K562 (cell line): ENCODE results near the gene AIDA. TPM values are rescaled to one million over a fixed set of nuclear protein-coding genes. Genes with fewer than 3 reads are reported as not detected.
A peak's percentile ranks its signal among the peaks of the same experiment; 100 is the strongest.

Experiments used
- BCOR ChIP-seq: fragments of 450-650 bp; IDR thresholded peaks from 2 replicates; pipeline ENCODE4 v1.6.1; 2016
- BRD4 ChIP-seq: fragments of 200-600 bp; sonication (generic); IDR thresholded peaks from 2 replicates; pipeline ENCODE4 v1.6.1; 2017; ENCODE audit warnings: inconsistent platforms
- CBFB ChIP-seq: sonication (generic); formaldehyde crosslinking; IDR thresholded peaks from 2 replicates; pipeline ENCODE4 v1.4.0; 2020; ENCODE audit warnings: mild to moderate bottlenecking, missing genetic modification reagents
- KAT2B ChIP-seq: IDR thresholded peaks from one replicate; pipeline ENCODE4 v1.6.1; 2012; ENCODE audit warnings: low read depth, mild to moderate bottlenecking, control low read depth, inconsistent platforms, low read length, moderate library complexity
- KDM5B ChIP-seq: fragments of 200-600 bp; sonication (generic); IDR thresholded peaks from 2 replicates; pipeline ENCODE4 v1.6.1; 2012; ENCODE audit warnings: low read depth, mild to moderate bottlenecking, moderate library complexity, low read length, control low read depth, inconsistent platforms; ENCODE audit not compliant: insufficient replicate concordance
- KLF13 ChIP-seq: fragments of 450-650 bp; IDR thresholded peaks from 2 replicates; pipeline ENCODE4 v1.6.1; 2016; ENCODE audit warnings: missing genetic modification characterization, low read depth, mild to moderate bottlenecking, missing compliant biosample characterization, moderate library complexity, borderline replicate concordance
- NELFE ChIP-seq: IDR thresholded peaks from 2 replicates; pipeline ENCODE4 v1.6.1; 2011; ENCODE audit warnings: mild to moderate bottlenecking; ENCODE audit not compliant: insufficient read depth, insufficient read length
- NFIC ChIP-seq: fragments of 450-650 bp; IDR thresholded peaks from 2 replicates; pipeline ENCODE4 v1.6.1; 2017; ENCODE audit warnings: mild to moderate bottlenecking, inconsistent platforms
- NONO ChIP-seq, 2 experiments: fragments of 200-400 bp in 1 of 2; fragments of 450-650 bp in 1 of 2; formaldehyde crosslinking in 1 of 2; IDR thresholded peaks; 2 replicates each; pipeline ENCODE4 v1.6.1; 2017; ENCODE audit warnings: low read depth in 2 of 2, mild to moderate bottlenecking in 2 of 2, moderate library complexity in 2 of 2, low read length in 1 of 2
- PHB ChIP-seq: fragments of 250-450 bp; sonication (Bioruptor Pico); IDR thresholded peaks from 2 replicates; pipeline ENCODE4 v1.5.0; 2021
- POLR2G ChIP-seq: fragments of 200-400 bp; formaldehyde crosslinking; IDR thresholded peaks from 2 replicates; pipeline ENCODE4 v1.6.1; 2017; ENCODE audit warnings: low read depth, mild to moderate bottlenecking, antibody characterized with exemption, low read length, moderate library complexity
- RB1 ChIP-seq: fragments of 450-650 bp; IDR thresholded peaks from 2 replicates; pipeline ENCODE4 v1.6.1; 2017; ENCODE audit warnings: low read depth, mild to moderate bottlenecking
- RBBP5 ChIP-seq: fragments of 200-600 bp; sonication (generic); IDR thresholded peaks from 2 replicates; pipeline ENCODE4 v1.6.1; 2012; ENCODE audit warnings: borderline replicate concordance, mild to moderate bottlenecking, low read length, control low read depth, inconsistent platforms; ENCODE audit not compliant: insufficient read depth, poor library complexity, severe bottlenecking
- ZBED1 ChIP-seq: IDR thresholded peaks from 2 replicates; pipeline ENCODE4 v1.6.1; 2014
- ZBTB7A ChIP-seq: IDR thresholded peaks from 2 replicates; pipeline ENCODE4 v1.6.1; 2011; ENCODE audit warnings: low read depth, mild to moderate bottlenecking, low read length, moderate library complexity, borderline replicate concordance; ENCODE audit not compliant: control insufficient read depth
- ZKSCAN1 ChIP-seq: fragments of 150-350 bp; IDR thresholded peaks from 2 replicates; pipeline ENCODE4 v1.6.1; 2016; ENCODE audit warnings: low read depth, low read length
- ZNF121 ChIP-seq: sonication (generic); formaldehyde crosslinking; conservative IDR thresholded peaks from 2 replicates; pipeline ENCODE4 v1.8.0; 2022; ENCODE audit warnings: missing genetic modification reagents
- ZNF143 ChIP-seq: sonication (generic); formaldehyde crosslinking; IDR thresholded peaks from 2 replicates; pipeline ENCODE4 v1.9.0; 2022; ENCODE audit warnings: mild to moderate bottlenecking, missing genetic modification reagents
- ZNF408 ChIP-seq: fragments of 250-450 bp; sonication (Bioruptor Pico); IDR thresholded peaks from 2 replicates; pipeline ENCODE4 v1.4.0; 2020; ENCODE audit warnings: low read depth, mild to moderate bottlenecking, moderate library complexity
- ZNF780A ChIP-seq: fragments of 250-450 bp; sonication (Bioruptor Pico); IDR thresholded peaks from 2 replicates; pipeline ENCODE4 v1.5.0; 2021; ENCODE audit warnings: mild to moderate bottlenecking
- ZNF785 ChIP-seq: fragments of 250-450 bp; sonication (Bioruptor Pico); IDR thresholded peaks from 2 replicates; pipeline ENCODE4 v1.4.0; 2020; ENCODE audit warnings: mild to moderate bottlenecking
- polyA plus RNA-seq, 8 experiments: library from polyadenylated mRNA; depleted of rRNA in 4 of 8; stranded (reverse) in 5 of 8; unstranded in 3 of 8; fragments of >200 nt; fragmentation: Nextera tagmentation in 2 of 8; fragmentation: Illumina TruSeq in 1 of 8; extraction: Ambion mirVana in 2 of 8; extraction: Trizol in 1 of 8; gene quantifications; 2 replicates each; pipeline versions ENCODE4 v1.2.1 to v1.2.3, GENCODE V29; 2011 to 2014; ENCODE audit warnings: inconsistent platforms in 1 of 8, missing spikeins in 1 of 8
- total RNA-seq, 7 experiments: library from RNA; depleted of rRNA in 6 of 7; stranded (reverse); fragments of >200 nt in 6 of 7; fragmentation: Illumina TruSeq in 2 of 7; extraction: Trizol in 2 of 7; gene quantifications; 2 replicates each; pipeline versions ENCODE4 v1.2.1 to v1.2.3, GENCODE V29; 2011 to 2021; ENCODE audit warnings: low replicate concordance in 1 of 7
- TF ChIP-seq, protein P1 (sequence below): fragments of 250-450 bp; sonication (Bioruptor Pico); IDR thresholded peaks from 2 replicates; pipeline ENCODE4 v1.5.0; 2022; ENCODE audit warnings: mild to moderate bottlenecking
- TF ChIP-seq, protein P2 (sequence below), 2 experiments: fragments of 450-650 bp; IDR thresholded peaks; 2 replicates each; pipeline ENCODE4 v1.6.1; 2016
- TF ChIP-seq, protein P3 (sequence below): fragments of 250-450 bp; sonication (Bioruptor Pico); IDR thresholded peaks from 2 replicates; pipeline ENCODE4 v1.8.0; 2022; ENCODE audit warnings: moderate library complexity, mild to moderate bottlenecking, inconsistent platforms

AIDA gene
- total and polyA plus RNA-seq, 9 of the 15 experiments (the other 6 are each of a cell fraction or from before 2014, with no cell fraction given) = 18.2 to 77.9 (median 24.9) TPM

DNA sequence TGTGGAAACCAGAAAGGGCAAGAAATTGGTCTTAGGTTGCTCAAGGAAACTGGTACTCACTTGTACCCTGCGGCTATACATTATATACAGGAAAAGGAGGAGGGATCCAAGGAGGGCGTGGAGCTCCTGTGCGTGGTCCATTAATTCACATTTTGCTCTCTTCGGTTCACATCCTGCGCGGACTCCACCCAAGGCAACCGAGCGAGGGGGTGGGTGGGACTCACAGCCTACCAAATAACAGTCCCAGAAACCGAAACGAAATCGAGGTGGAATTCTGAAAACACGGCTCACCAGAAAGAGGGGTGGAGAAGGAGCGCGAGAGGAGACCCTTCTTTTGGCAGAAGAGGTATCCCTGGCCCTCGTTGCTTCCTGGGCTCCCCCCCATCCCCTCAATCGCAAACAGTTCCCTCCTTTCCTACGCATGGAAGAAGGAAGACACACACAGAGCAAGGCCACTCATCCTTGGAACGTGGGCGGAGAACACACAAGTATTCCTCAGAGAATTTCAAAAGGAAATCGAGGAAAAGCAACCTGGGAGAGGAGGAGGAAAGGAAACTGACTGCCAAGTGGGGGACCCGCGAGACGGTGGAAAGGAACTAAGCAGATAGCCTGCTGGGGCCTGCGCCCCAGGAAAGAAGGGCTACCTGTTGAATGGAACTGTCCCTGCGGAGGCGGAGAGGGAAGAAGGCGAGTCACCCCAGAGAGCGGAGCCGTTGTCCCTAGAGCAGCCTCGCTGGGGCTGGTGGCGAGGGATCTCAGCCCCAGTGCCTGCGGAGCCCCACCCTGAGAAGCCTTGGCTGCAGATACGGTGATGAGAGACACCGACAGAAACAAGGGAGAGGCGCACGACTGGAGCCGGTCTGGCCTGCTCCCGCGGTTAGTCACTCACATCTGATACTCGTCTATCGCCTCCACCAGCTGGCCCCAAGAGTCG lies 705 bp downstream of the AIDA start (continued):
- TF ChIP-seq, protein P1, sequence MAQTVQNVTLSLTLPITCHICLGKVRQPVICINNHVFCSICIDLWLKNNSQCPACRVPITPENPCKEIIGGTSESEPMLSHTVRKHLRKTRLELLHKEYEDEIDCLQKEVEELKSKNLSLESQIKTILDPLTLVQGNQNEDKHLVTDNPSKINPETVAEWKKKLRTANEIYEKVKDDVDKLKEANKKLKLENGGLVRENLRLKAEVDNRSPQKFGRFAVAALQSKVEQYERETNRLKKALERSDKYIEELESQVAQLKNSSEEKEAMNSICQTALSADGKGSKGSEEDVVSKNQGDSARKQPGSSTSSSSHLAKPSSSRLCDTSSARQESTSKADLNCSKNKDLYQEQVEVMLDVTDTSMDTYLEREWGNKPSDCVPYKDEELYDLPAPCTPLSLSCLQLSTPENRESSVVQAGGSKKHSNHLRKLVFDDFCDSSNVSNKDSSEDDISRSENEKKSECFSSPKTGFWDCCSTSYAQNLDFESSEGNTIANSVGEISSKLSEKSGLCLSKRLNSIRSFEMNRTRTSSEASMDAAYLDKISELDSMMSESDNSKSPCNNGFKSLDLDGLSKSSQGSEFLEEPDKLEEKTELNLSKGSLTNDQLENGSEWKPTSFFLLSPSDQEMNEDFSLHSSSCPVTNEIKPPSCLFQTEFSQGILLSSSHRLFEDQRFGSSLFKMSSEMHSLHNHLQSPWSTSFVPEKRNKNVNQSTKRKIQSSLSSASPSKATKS (CRISPR knock-in tag) = no peak
- TF ChIP-seq ZNF780A (no peak), BCOR (peak; percentile 88), NELFE (no peak), ZNF785 (no peak), PHB (no peak), ZNF408 (CRISPR knock-in tag) (no peak), ZBED1 (peak; percentile 93), CBFB (peak; percentile 58; the same call in 1 of the 2 replicates), KDM5B (peak; percentile 51), ZNF143 (CRISPR knock-in tag) (no peak), ZKSCAN1 (no peak), ZNF121 (CRISPR knock-in tag) (no peak), BRD4 (no peak), POLR2G (no peak), ZBTB7A (0 out of 2 replicates have a peak, but pooled peaks have one; percentile 8), NONO (IDR thresholded peaks at IDR 0.05; ENCODE audit: low read depth in 2 of 2, low read length in 1 of 2) (no peak), RB1 (peak; percentile 51; the same call in 1 of the 2 replicates), NFIC (peak; percentile 77), RBBP5 (peak; percentile 61), KLF13 (tag) (no peak), KAT2B (no peak)
- TF ChIP-seq, protein P2, sequence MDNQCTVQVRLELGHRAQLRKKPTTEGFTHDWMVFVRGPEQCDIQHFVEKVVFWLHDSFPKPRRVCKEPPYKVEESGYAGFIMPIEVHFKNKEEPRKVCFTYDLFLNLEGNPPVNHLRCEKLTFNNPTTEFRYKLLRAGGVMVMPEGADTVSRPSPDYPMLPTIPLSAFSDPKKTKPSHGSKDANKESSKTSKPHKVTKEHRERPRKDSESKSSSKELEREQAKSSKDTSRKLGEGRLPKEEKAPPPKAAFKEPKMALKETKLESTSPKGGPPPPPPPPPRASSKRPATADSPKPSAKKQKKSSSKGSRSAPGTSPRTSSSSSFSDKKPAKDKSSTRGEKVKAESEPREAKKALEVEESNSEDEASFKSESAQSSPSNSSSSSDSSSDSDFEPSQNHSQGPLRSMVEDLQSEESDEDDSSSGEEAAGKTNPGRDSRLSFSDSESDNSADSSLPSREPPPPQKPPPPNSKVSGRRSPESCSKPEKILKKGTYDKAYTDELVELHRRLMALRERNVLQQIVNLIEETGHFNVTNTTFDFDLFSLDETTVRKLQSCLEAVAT (IDR thresholded peaks at IDR 0.05) = peak in 1 of 2 experiments; percentile 86; a peak in 2 of 4 replicates
- TF ChIP-seq, protein P3, sequence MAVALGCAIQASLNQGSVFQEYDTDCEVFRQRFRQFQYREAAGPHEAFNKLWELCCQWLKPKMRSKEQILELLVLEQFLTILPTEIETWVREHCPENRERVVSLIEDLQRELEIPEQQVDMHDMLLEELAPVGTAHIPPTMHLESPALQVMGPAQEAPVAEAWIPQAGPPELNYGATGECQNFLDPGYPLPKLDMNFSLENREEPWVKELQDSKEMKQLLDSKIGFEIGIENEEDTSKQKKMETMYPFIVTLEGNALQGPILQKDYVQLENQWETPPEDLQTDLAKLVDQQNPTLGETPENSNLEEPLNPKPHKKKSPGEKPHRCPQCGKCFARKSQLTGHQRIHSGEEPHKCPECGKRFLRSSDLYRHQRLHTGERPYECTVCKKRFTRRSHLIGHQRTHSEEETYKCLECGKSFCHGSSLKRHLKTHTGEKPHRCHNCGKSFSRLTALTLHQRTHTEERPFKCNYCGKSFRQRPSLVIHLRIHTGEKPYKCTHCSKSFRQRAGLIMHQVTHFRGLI = no peak
